H1 (cell line): ENCODE measurements around the gene DTWD2. TPM values are rescaled to one million over a fixed set of nuclear protein-coding genes. Genes with fewer than 3 reads are reported as not detected.

Experiments
- CEBPB ChIP-seq: IDR thresholded peaks from 2 replicates; pipeline ENCODE4 v1.6.1; 2012; ENCODE audit warnings: low read depth, low read length
- CTBP2 ChIP-seq: IDR thresholded peaks from 2 replicates; pipeline ENCODE4 v1.7.0; 2011; ENCODE audit warnings: borderline replicate concordance, mild to moderate bottlenecking, moderate library complexity, mixed read lengths, low read length; ENCODE audit not compliant: insufficient read depth, insufficient read length
- CTCF ChIP-seq, 3 experiments: IDR thresholded peaks; 1 replicate in 2 of 3; 2 replicates in 1 of 3; pipeline versions ENCODE4 v1.5.1 to v1.6.1; 2011; ENCODE audit warnings: low read length in 3 of 3, mild to moderate bottlenecking in 3 of 3, inconsistent platforms in 2 of 3, low read depth in 1 of 3, moderate library complexity in 1 of 3; ENCODE audit not compliant: insufficient read depth in 1 of 3; ENCODE audit errors: control extremely low read depth in 1 of 3
- SP2 ChIP-seq: IDR thresholded peaks from 2 replicates; pipeline ENCODE4 v1.6.1; 2012; ENCODE audit warnings: mild to moderate bottlenecking, low read length, inconsistent platforms
- polyA plus RNA-seq, 7 experiments: library from polyadenylated mRNA; depleted of rRNA in 3 of 7; stranded (reverse) in 5 of 7; unstranded in 2 of 7; fragments of >200 nt in 5 of 7; fragments of 200-250 nt in 2 of 7; gene quantifications; 1 replicate in 5 of 7; 2 replicates in 1 of 7; 4 replicates in 1 of 7; pipeline versions ENCODE4 v1.2.1 to v1.2.3, GENCODE V29; 2011 to 2013; ENCODE audit warnings: missing spikeins in 2 of 7, mixed read lengths in 2 of 7
- total RNA-seq: library from RNA; stranded (reverse); fragmentation: NEBNext Ultra II Directional; extraction: Animal tissue kit (Norgen Biotek cat#: 25700); gene quantifications from 2 replicates; pipeline ENCODE4 v1.2.1, GENCODE V29; 2021

Gene DTWD2
- total and polyA plus RNA-seq, 2 of the 8 experiments (the other 6 are each of a cell fraction or from before 2014, with no cell fraction given): 4.3 to 17.1 TPM

GRCh38 chr5:118793091-118793490, 195.3 kb downstream of the DTWD2 start (continued):
- TF ChIP-seq CTCF (IDR thresholded peaks at IDR 0.05; ENCODE audit: control extremely low read depth in 1 of 3, insufficient read depth in 1 of 3, low read depth in 1 of 3, low read length in 3 of 3): no peak
- no peak for TF ChIP-seq CEBPB
- TF ChIP-seq SP2: no peak
- no peak for TF ChIP-seq CTBP2
